ENCODE data around the gene TFF3. TPM values are rescaled to one million over a fixed set of nuclear protein-coding genes. Genes with fewer than 3 reads are reported as not detected.

The TFF3 gene
- total RNA-seq, 1 experiment from 2014 or later: not detected

- H3K9me3 ChIP-seq (ENCODE audit: insufficient read depth, low read depth): no peaks in the 10 kb centered on the region
- H4K20me1 ChIP-seq (ENCODE audit: insufficient read depth): no peaks in the 10 kb centered on the region
- no TSS peak for BruUV-seq (replicated peaks)
- POLR2A ChIA-PET (ENCODE audit: unreplicated experiment): no interaction called here
- no peak overlapping the region for H2AFZ ChIP-seq
- H3F3A ChIP-seq (ENCODE audit: insufficient read depth, low read depth): no peaks in the 10 kb centered on the region
- intact Hi-C loops (cut with micrococcal nuclease; ENCODE audit: unreplicated experiment): no loop called here
- no peak overlapping the region for H3K4me2 ChIP-seq
- no peaks in the 10 kb centered on the region for H3K36me3 ChIP-seq (ENCODE audit: low read depth)
- no peaks in the 10 kb centered on the region for H3K4me1 ChIP-seq (replicated peaks; ENCODE audit: insufficient read depth)
- no peak for DNase-seq
- H3K27me3 ChIP-seq (ENCODE audit: insufficient read depth, low read depth): no peaks in the 10 kb centered on the region
- CTCF ChIA-PET: no interaction called here
- TF ChIP-seq CTCF (conservative IDR thresholded peaks at IDR 0.05) (no peak), EZH2 (IDR thresholded peaks at IDR 0.05; ENCODE audit: low read depth) (no peak)
- no peak overlapping the region for H3K4me3 ChIP-seq
- H3K79me2 ChIP-seq (ENCODE audit: low read depth): no peaks in the 10 kb centered on the region
- H3K9me2 ChIP-seq (ENCODE audit: insufficient read depth): no peaks in the 10 kb centered on the region
- no peak overlapping the region for H3K27ac ChIP-seq
Observed at GRCh38 chr21:42269386-42269785, 45.8 kb downstream of the TFF3 start.

GRCh38 chr21:42266971-42267556, 48.1 kb downstream of the TFF3 start:
- DNase-seq: no peak
- Histone ChIP-seq H3K79me2 (ENCODE audit: low read depth) (no peaks in the 10 kb centered on the region), H3K27ac (no peak overlapping the region), H4K20me1 (ENCODE audit: insufficient read depth) (no peaks in the 10 kb centered on the region), H3K4me2 (no peak overlapping the region), H3K27me3 (ENCODE audit: insufficient read depth, low read depth) (no peaks in the 10 kb centered on the region), H3K4me1 (replicated peaks; ENCODE audit: insufficient read depth) (no peaks in the 10 kb centered on the region), H2AFZ (no peak overlapping the region), H3K9me3 (ENCODE audit: insufficient read depth, low read depth) (no peaks in the 10 kb centered on the region), H3K4me3 (no peak overlapping the region), H3F3A (ENCODE audit: insufficient read depth, low read depth) (no peaks in the 10 kb centered on the region), H3K36me3 (ENCODE audit: low read depth) (no peaks in the 10 kb centered on the region), H3K9me2 (ENCODE audit: insufficient read depth) (no peaks in the 10 kb centered on the region)
- no peak for TF ChIP-seq CTCF (conservative IDR thresholded peaks at IDR 0.05)
- TF ChIP-seq EZH2 (IDR thresholded peaks at IDR 0.05; ENCODE audit: low read depth): no peak
- CTCF ChIA-PET: no interaction called here
- POLR2A ChIA-PET (ENCODE audit: unreplicated experiment): no interaction called here
- no TSS peak for BruUV-seq (replicated peaks)
- intact Hi-C loops (cut with micrococcal nuclease; ENCODE audit: unreplicated experiment): no loop called here

- H2AFZ ChIP-seq: no peak overlapping the region
- no peaks in the 10 kb centered on the region for H3K9me2 ChIP-seq (ENCODE audit: insufficient read depth)
- ChIA-PET POLR2A (ENCODE audit: unreplicated experiment) (no interaction called here), CTCF (no interaction called here)
- H3K36me3 ChIP-seq (ENCODE audit: low read depth): no peaks in the 10 kb centered on the region
- no peak overlapping the region for H3K27ac ChIP-seq
- no peaks in the 10 kb centered on the region for H3K4me1 ChIP-seq (replicated peaks; ENCODE audit: insufficient read depth)
- no peak overlapping the region for H3K4me2 ChIP-seq
- H3F3A ChIP-seq (ENCODE audit: insufficient read depth, low read depth): no peaks in the 10 kb centered on the region
- no peak for DNase-seq
- BruUV-seq (replicated peaks): no TSS peak
- H3K79me2 ChIP-seq (ENCODE audit: low read depth): no peaks in the 10 kb centered on the region
- no peaks in the 10 kb centered on the region for H4K20me1 ChIP-seq (ENCODE audit: insufficient read depth)
- H3K27me3 ChIP-seq (ENCODE audit: insufficient read depth, low read depth): no peaks in the 10 kb centered on the region
- no peak for TF ChIP-seq EZH2 (IDR thresholded peaks at IDR 0.05; ENCODE audit: low read depth)
- TF ChIP-seq CTCF (conservative IDR thresholded peaks at IDR 0.05): no peak
- no peaks in the 10 kb centered on the region for H3K9me3 ChIP-seq (ENCODE audit: insufficient read depth, low read depth)
- H3K4me3 ChIP-seq: no peak overlapping the region
- intact Hi-C loops (cut with micrococcal nuclease; ENCODE audit: unreplicated experiment): no loop called here
Observed at GRCh38 chr21:42265231-42265812, 49.9 kb downstream of the TFF3 start.
